CD4-positive, alpha-beta T cell treated with Interleukin-6 at 100 ng/mL for 8 hours (primary cell): Measurements from ENCODE around the gene CYBA.

ENCODE experiments used
- DNase-seq: peaks from one replicate; pipeline ENCODE4 v3.0.0-alpha.2; 2020; ENCODE audit warnings: mixed read lengths, low spot score

CYBA gene

DNA sequence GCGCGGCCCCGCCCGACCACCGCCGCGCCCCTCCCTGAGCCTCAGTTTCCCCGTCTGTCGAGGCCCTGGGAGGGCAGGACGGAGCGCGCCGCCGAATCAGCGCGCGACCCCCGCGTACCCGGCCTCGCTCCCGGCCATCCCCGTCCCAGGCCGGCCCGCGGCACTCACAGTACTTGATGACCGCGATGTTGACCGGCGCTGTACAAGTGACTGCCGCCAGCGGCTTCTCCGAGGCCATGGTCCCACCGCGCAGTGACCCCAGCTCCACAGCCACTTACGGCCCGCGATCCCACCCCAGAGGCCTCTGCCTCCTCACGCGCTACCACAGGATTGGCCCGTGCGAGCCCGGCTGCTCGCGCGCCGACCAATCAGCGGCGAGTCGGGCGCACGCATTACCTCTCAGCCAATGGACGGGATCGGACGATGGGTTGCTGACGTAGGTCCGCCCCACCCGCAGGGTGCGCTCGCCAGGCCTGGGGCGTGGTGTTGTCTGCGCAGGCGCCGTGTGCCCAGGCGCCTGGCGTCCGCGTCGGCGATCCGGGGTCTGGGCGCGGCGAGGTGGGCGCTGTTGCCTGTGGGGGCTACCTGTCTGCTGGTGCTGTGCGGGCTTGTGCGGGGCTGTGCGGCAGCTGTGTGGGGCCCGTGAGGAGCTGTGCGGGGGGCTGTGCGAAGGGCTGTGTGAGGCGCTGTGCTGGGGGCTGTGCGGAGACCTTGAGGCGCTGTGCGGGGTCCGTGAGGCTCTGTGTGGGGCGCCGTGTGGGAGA is 12.2 kb upstream of the CYBA start, which contains the start of gene MVD:
MVD (minus strand) TSS at position 249 of the 764 bp plus-strand sequence; CDS start at position 238, 11 bp downstream.
- peak; percentile 96 for DNase-seq

GRCh38 chr16:88662222-88662842 is 11.5 kb upstream of the CYBA start:
- no peak for DNase-seq

DNA sequence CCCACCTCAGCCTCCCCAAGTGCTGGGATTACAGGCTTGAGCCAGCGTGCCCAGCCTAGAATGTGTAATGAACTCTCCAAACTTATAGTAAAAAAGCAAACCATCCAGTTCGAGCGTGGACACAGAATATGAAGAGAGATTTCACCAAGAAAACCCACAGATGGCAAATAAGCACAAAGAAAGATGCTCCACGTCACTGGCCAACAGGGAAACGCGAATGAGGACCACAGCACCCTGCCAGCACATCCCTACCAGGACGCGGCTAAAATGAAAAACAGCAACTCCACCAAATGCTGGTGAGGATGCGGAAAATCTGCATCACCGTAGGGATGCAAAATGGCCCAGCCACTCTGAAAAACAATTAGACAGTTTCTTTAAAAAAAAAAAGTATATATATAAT is 10.6 kb upstream of the CYBA start:
- DNase-seq, result no peak

DNA sequence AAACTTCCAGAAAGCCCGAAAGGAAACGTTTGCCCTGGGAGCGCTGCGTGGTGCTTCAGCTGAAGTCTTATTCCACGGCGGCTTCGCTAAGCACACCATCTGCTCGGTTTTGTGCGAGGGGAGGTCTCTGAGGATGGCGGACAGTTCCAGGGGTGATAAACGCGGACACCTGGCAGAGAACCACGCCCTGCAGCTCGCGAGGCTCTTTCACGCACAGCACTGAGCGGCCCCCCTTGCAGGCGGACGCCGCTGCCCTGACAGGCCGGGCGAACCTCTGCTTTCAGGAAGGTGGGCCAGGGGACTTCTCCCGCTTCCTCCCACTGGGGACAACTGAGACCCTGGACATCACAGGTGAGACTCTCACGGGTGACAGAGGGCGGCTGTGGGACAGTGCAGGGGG is 8.3 kb upstream of the CYBA start:
- DNase-seq, result no peak

DNA sequence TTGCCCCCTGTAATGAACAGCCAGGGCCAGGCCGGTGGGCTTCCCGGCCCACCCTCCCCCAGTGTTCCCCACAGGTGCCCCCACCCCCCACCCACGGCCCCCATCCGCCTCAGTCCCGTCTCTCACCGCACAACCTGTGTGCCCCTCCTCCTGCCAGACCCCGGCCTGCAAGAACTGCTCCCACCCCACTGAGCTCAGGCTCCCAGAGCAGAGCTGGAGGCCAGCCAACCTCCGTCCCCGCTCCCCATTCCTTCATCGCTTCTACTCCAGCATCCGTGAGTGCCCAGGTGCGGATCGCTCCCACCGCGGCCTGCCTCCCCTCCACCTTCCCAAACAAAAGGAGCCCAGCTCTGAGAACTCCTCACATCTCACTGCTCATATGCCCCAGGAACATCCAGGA is 7.9 kb upstream of the CYBA start:
- DNase-seq, result no peak

DNA sequence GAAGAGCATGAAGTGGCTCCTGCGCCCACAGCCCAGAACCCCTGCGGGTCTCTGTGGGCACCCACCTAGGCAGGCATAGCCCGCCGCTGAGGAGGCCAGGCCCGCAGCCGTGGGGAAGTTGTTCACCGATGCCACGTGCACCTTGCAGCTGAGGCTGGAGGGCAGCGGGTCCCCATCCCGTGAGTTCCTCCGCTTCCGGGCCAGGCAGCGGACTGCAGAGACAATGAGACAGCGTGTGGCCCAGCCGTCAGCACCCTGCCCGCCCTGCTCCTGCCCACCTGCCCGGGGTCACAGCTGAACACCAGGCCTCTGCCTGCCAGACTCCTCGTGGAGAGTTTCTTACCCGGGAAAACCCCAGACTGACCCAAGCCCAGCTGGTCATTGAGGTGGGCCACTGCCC is 6.5 kb upstream of the CYBA start:
- no peak for DNase-seq

DNA sequence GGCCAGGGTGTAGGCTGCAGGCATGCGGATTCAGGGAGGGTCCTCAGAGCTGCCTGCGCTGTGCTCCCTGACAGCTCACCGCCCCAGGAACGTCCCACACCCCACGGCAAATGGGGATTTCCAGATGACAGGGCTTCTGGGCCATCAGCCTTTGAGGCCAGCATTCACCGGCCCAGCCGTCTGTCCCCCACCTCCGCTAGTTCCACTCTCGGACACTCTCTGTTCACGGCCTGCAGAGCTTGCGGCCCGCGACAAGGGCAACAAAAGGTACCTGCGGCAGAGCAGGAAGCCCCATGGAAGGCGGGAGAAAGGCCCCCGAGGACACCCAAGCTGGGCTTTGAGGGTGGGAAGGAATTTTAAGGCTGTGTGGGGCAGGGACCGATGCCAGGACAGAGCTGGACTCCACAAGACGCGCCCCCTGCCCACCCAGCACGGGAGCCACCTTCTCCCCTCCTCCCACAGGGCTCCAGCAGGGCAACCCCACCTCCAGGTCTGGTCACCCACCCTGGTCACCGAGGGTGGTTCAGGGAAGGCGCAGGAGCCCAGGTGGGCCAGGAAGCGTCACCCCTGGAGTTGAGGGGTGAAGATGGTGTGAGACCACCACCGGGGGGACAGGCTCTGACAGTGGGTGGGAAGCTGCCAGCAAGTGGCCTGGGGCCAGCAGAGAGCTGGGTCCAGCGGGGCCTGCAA is 5.6 kb upstream of the CYBA start:
- DNase-seq, result no peak

GRCh38 chr16:88655733-88656281 is 5.0 kb upstream of the CYBA start:
- DNase-seq, result no peak

GRCh38 chr16:88655053-88655732 is 4.3 kb upstream of the CYBA start:
- no peak for DNase-seq

DNA sequence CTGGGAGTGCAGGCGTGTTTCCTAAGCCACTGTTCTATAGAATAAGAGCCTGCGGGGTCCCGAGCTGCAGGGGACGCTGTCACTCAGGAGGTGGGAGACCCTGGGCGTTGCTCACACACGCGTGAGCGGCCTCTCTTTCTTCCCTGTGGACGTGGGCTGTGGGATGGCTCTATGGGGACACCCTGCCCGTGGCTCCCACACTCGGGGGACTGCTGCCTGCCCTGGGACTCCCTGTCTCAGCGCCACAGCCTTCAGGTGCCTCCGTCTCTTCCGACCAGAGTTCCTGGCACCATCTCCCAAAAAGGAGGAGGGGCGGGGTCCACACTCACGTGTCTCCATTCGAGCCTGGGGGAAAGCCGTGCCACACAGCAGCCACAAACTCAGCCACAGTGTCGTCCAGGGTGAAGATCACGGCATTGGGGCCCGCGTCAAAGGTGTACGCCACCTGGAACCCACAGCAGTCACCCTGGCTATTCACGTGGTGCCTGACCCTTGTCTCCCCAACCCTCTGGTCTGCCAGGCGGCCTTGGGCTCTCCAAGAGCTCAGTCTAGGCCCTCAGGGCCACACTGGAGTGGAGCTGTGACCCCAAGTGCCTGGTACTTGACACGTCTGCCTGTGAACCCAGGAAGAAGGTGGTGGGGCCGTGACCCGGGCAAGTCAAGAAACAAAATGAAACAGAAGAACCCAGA is 3.7 kb upstream of the CYBA start:
- DNase-seq, result no peak

DNA sequence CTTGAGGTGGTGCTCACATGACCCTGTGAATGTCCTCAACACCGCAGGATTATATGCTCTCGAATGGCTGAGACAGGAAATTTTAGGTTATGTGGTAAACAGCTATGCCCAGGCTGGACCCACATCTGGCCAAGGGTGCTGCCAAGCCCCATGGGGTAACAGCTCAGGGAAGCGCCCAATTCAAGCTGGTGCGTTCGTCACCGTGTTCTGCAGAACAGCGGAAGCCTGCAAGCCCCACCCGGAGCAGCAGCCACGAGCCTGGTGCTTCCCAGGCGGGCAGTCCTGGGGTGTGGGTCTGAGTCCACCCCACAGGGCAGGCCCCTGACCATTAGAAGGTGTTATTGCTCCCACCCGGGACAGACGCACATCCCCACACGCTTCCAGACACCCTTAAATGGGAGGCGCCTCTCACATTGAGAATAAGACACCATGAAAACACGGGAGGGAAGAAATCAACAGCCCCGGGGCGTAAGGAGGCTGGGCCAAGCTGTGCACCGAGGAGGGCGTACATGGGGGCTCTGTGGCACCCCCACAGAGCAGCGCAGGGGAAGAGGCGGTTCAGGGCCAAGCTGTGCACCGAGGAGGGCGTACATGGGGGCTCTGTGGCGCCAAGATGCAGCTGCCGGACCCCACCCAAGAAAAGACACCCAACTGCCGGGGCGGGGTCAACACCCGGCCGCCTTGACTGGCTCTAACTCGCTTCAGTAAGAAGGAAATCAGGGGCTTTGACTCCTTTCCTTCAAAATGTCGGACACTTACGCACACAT is 2.9 kb upstream of the CYBA start:
- no peak for DNase-seq

DNA sequence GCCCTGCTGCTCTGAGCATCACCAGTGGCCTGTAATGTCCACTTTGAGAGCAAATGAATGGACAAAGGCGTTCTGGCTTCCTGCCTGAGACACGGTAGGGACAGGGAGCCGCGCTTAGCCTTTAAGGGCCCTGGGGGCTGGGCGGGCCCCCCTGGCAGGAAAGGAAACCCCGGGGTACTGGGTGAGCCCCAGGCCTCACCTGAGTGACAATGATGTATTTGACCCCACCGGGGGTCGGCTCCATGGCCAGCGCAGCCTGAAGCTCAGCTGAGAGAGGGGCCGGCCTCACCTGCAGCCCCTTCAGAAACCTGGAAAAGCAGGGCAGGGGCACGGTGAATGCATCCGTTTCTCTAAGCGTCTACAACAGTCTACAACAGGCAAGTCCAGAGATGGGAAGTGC is 2.2 kb upstream of the CYBA start:
- no peak for DNase-seq

GRCh38 chr16:88652762-88653063 is 1.9 kb upstream of the CYBA start:
- no peak for DNase-seq

- DNase-seq, result no peak
Observed at GRCh38 chr16:88651989-88652761, 1.3 kb upstream of the CYBA start.

GRCh38 chr16:88651276-88651988 is 579 bp upstream of the CYBA start:
- DNase-seq, result peak; percentile 81

GRCh38 chr16:88649924-88650748 is 717 bp downstream of the CYBA start:
- peak; percentile 31 for DNase-seq

GRCh38 chr16:88649195-88649923 is 1.5 kb downstream of the CYBA start:
- DNase-seq, result no peak
